Right kidney (tissue), 9 donors: ENCODE data around the gene KANK2.

ENCODE experiments used
- DNase-seq: peaks from one replicate; pipeline ENCODE4 v3.0.0-alpha.2; 2016
- long read RNA-seq, 8 donors: transcript quantifications; one replicate each; lab custom pipeline, GENCODE V29; 2026

KANK2 gene
- long read RNA-seq, donor 1, partial matches to known transcripts = 0 of 5 reads
- long read RNA-seq, donor 1, other reads (novel, unspliced or antisense) = 0 of 5 reads
- long read RNA-seq, donor 2, full-length matches to known transcripts = 2 of 2 reads
- long read RNA-seq, donor 2, partial matches to known transcripts = 0 of 2 reads
- long read RNA-seq, donor 2, other reads (novel, unspliced or antisense) = 0 of 2 reads
- long read RNA-seq, donor 3, partial matches to known transcripts = 0 of 2 reads
- long read RNA-seq, donor 3, other reads (novel, unspliced or antisense) = 0 of 2 reads
- long read RNA-seq, donor 4, partial matches to known transcripts = 6 of 11 reads
- long read RNA-seq, donor 4, other reads (novel, unspliced or antisense) = 0 of 11 reads
- long read RNA-seq, donor 5, partial matches to known transcripts = 0 of 3 reads
- long read RNA-seq, donor 5, other reads (novel, unspliced or antisense) = 0 of 3 reads
- long read RNA-seq, donor 6, partial matches to known transcripts = 0 of 3 reads
- long read RNA-seq, donor 6, other reads (novel, unspliced or antisense) = 0 of 3 reads
- long read RNA-seq, donor 7 = 0 reads
- long read RNA-seq, donor 8, partial matches to known transcripts = 0 of 6 reads
- long read RNA-seq, donor 8, other reads (novel, unspliced or antisense) = 0 of 6 reads

- DNase-seq = peak; percentile 88
Observed at GRCh38 chr19:11197291-11198174, at the start of gene KANK2. KANK2 (minus strand) TSS chr19:11197545; CDS start chr19:11194511, 3,034 bp downstream.

DNA sequence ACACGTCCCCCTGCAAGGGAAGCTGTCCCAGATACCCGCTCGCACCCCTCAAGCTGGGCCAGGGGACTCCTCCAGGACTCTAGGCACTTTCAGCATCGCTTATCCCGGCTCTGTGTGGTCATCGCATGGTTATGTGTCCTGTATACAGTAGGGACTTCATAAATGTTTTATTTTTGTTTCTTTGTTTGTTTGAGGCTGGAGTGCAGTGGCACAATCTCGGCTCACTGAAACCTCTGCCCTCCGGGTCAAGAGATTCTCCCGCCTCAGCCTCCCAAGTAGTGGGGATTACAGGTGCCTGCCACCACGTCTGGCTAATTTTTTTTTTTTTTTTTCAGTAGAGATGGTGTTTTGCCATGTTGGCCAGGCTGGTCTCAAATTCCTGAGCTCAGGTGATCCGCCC is 49.6 kb upstream of the KANK2 start:
- DNase-seq = no peak

DNA sequence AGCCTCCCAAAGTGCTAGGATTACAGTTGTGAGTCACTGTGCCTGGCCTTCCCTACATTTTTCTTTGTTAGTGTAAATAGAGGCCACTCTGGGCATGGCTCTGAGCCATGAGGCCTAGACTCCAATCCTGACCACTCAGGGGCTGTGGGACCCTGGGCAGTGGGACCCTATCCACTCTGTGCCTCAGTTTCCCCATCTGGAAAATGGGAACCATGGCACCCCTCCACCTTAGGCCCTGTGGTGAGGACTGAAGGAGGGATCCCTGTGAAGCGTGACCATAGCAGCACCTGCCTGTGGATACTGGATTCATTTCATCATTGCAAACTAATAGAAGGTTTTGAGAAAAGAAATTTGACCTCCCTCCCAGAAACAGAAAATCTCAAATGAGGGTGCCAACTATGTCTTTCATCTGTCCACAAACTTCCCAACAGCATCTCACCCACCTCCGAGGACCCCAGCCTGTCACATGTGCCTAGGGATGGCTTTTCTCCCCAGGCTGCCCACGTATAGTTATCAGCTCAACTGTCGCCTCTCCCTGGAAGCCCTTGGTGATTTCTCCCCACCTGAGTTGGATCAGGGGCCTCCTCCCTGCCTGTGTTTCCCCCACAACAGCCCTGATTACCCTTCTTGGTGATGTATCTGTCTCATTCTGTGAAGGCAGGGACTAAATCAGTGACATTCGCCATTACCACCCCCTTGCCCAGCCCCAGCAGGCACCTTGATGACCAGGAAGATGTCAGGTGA is 47.7 kb upstream of the KANK2 start:
- DNase-seq = no peak

- no peak for DNase-seq
Observed at GRCh38 chr19:11243798-11244169, 46.4 kb upstream of the KANK2 start.

DNA sequence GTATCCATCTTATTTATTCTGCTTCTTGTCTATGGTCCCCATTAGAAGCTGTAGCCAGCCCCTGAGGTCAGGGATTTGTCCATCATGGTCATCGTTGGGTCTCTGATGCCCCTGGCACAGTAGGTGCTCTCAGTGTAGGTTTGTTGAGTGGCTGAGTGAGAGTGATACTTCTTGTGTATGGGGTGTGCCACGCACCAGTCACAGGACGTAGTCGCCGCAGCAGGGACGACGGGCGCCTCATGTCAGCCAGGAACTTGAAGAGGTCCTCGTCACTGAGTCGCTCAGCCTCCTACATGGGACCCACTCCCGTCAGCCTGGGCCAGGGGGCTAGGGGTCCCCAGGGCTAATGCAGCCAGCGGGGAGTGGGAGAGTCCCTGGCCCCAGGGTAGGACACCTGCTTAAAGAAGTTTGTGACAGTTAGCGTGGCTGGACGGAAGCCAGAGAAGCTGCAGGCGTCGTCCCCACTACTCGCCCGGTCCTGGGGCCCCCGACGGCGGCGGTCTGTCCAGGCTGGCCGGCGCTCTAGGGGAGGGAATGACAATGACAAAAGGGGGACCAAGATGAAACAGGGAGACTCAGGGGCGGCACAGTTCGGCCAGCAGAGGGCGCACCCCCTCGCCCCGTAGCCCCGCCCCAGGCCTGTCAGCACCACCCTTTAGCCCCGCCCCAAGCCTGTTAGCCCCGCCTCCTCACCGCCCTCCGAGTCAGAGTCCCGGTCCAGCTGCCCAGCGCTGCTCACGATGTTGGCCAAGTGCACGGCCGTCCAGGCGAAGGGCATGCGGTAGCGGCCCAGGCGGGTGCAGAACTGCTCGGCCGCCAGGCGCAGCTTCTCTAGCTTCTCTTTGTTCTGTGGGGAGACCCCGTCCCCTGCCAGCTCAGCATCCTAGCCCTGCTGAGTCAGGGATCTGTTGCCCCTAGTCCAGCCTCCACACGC is 45.8 kb upstream of the KANK2 start:
- DNase-seq = peak; percentile 70

DNA sequence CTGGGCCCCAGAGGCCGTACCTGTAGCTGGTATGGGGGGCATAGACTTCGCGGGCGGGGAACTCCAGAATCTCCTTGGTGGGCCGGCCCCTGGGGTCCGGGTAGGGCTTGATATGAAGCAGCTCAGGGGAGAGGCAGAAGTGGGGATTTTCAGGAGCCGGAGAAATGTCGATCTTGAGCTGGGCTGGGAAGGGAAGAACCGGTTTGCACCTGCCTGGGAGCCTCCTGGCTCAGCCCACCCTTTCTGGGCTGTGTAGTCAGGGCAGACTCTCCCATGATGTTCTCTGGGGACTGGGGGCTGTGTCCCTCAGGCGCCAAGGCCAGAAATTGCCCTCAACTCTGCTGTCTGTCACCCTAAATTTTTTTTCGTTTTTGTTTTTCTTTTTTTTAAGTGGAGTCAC is 44.7 kb upstream of the KANK2 start:
- DNase-seq = no peak

DNA sequence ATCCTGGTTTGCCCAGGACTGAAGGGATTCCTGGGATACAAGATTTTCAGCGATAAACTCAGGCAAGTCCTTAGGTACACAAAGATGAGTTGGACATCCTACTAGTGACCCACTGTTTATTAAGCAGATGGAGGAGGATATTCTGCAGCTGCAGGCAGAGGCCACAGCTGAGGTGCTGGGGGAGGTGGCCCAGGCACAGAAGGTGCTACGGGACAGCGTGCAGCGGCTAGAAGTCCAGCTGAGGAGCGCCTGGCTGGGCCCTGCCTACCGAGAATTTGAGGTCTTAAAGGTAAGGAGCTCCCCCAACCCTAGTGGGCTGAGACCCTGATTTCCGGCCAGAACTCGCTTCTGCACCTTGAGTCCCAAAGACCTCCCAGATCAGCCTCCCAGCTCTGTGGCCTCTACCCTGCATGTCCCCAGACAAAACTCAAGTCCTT is 42.7 kb upstream of the KANK2 start:
- DNase-seq = no peak

DNA sequence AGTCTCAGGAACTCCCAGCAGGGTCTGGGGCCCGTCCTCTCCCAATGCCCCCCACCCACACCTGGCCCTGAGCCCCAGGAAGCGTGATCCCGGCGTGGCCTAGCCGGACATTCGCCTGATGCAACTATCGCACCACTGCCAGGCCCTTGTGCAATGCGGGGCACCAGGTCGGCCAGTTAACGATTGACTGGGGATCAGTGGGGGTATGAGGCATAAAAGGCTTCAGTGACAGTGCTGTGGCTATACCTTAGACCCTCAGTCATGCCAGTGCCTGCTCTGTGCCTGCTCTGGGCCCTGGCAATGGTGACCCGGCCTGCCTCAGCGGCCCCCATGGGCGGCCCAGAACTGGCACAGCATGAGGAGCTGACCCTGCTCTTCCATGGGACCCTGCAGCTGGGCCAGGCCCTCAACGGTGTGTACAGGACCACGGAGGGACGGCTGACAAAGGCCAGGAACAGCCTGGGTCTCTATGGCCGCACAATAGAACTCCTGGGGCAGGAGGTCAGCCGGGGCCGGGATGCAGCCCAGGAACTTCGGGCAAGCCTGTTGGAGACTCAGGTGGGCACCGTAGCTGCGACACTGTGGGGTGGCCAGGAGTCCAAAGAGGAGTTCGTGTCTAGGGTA is 42.1 kb upstream of the KANK2 start, which contains the start of gene ANGPTL8:
Gene ANGPTL8, plus strand, starts transcription at position 243 of the 624 bp plus-strand sequence. Its CDS starts 19 bp downstream, at position 262.
- DNase-seq = no peak

- DNase-seq = no peak
Observed at GRCh38 chr19:11238781-11239376, 41.5 kb upstream of the KANK2 start.

DNA sequence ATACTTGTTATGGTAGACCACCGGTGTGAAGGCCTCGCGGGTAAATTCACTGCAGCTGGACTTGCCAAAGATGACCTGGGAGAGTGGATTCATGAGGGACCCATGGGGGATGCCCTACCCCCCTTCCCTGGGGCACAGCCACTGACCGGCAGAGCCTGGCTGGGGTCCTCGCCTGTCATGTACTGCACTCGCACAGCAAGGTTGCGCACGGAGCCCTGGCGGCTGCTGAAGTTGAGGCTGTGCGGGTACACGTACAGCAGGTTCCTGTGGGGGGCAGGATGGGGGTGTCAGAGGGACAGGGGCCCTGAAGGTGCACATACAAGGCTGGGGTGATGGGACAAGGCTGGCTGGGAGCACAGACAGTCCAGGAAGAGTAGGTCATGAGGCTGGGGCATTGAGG is 40.7 kb upstream of the KANK2 start:
- no peak for DNase-seq

- no peak for DNase-seq
Observed at GRCh38 chr19:11237321-11237720, 40.0 kb upstream of the KANK2 start.

- no peak for DNase-seq
Observed at GRCh38 chr19:11236324-11237301, 39.3 kb upstream of the KANK2 start.

DNA sequence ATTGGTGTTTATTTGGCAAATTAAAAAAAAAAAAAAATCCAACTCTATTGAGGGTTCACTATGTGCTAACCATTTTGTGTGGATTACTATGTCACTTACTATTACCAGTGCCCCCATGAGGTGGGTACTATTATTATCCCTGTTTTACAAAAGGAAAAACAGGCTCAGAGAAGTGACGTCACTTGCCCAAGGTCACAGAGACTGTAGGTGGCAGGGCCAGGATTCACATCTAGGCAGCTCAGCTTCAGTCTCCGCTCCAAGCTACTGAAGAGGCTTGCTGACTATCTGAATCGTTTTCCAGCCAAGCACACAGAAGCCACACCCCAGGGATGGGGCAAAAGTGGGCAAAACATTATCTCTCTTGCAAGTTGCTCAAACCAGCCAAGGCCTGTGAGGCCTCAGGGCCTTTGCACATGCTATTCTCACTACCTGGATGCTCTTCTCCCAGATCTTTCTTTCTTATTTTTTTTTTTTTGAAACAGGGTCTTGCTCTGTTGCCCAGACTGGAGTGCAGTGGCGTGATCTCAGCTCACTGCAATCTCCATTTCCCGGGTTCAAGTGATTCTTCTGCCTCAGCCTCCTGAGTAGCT is 37.2 kb upstream of the KANK2 start:
- no peak for DNase-seq

DNA sequence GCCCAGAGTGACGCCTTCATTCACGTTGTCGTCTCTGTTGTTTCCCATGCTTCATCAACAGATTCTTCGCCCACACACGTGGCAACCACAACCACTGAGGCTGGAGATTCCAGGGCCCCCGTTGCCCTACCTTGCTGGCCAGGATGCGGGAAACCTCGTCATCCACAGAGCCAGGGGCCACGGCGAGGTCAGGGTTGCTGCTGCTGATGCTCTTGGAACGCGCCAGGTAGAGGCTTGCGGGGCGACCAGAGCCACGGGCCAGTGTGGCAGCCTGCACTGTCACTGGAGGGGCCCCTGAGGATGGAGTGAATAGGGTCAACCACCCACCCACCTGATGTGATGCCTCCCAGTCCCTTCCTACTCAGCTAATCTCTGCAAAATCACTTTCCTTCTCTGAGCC is 35.7 kb upstream of the KANK2 start:
- DNase-seq = no peak

DNA sequence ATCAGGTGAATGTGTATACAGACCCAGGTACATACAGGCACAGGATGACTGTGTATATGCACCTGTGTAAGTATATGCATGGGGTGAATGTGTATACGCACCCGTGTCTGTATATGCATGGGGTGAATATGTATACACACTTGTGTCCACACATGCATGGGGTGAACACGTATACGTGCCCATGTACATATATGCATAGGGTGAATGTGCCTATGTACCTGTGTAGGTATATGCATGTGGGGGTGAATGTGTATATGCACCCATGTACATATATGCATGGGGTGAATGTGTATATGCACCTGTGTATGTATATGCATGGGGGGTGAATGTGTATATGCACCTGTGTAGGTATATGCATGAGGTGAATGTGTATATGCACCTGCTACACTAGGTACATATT is 35.2 kb upstream of the KANK2 start:
- no peak for DNase-seq

DNA sequence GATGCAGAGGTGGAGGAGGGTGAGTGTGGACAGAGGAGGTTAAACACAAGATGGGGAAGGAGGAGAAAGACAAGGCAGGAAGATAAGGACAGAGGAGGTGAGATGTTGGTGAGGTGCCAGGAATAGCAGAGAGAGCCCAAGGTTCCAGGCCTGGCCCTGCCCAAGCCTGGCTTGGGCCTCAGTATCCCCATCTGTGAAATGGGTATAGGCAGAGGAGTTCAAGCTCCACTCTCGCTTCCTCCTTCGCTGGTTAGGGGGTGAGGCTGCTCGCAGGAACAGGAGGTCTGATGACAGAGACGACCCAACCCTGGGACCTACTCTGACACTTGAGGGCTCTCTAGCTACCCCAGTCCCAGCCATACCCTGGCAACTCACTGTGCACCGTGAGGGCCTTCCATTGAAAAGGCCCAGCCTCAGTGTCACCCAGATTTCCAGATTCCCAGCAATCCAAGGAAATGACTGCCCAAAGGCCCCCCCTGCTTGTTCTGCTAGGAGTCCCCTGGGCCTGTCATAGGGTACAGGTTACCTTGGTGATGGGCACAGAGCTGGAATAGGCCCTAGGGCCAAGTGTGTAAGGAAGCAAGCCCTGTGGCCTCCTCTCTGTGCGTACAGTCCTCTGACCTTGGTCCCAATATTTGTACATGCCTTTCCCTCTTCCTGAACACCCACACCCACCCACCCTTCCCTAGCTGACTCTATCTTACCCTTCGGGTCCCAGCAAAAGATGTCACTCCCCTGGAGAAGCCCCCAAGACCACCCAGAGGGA is 33.5 kb upstream of the KANK2 start:
- no peak for DNase-seq

DNA sequence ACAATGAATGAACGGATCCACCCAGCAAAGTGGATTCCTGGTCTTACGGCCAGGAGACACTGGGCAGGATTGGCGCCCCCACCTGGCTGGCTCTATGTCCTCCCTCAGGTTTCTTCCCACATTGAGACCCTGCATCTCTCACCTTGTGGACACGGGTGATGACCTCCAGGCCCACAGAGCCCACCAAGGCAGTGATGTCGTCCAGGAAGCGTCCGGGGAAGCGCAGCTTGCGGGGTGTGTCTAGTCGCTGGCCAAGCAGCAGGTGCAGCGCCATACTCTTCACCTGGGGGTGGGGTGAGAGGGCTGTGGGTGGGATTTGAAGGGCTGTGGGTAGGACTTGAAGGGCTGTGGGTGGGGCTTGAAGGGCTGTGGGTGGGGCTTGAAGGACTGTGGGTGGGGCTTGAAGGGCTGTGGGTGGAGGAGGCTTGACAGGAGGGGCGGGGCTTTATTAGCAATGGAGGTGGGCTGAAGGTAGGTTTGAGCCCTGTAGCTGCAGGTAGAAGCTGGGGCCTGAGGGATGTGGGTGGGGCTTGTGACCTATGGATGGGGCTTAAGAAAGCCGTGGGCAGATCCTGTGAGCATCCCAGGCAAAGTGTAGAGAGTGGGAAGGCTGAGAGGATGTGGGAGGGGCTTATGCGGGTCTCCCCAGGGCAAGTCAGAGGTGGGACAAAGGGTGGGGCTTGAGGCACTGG is 30.0 kb upstream of the KANK2 start:
- DNase-seq = no peak
